IPS DF 4.7 (cell line): Measurements from ENCODE around the gene NSUN5.
A peak's percentile ranks its signal among the peaks of the same experiment; 100 is the strongest.
"Not testable (repeated sequence)": the region's sequence is repeated elsewhere in the genome, so short reads cannot be mapped to it uniquely, and the experiment has no call there.

Source experiments
- DNase-seq: peaks from one replicate; pipeline ENCODE4 v3.0.0-alpha.2; 2013; ENCODE audit warnings: low spot score; ENCODE audit errors: extremely low read depth

NSUN5 gene

GRCh38 chr7:73308665-73309214 lies at the start of gene NSUN5:
Gene NSUN5 (minus strand): TSS chr7:73308826. CDS start chr7:73308790, 36 bp downstream.
- peak; percentile 44 for DNase-seq

GRCh38 chr7:73356159-73356558 lies 47.5 kb upstream of the NSUN5 start:
- DNase-seq = no peak

- DNase-seq = no peak
Measured at GRCh38 chr7:73354821-73355220, 46.2 kb upstream of the NSUN5 start.

GRCh38 chr7:73354196-73354595 lies 45.6 kb upstream of the NSUN5 start:
- DNase-seq = no peak

GRCh38 chr7:73353243-73353642 lies 44.6 kb upstream of the NSUN5 start:
- DNase-seq = no peak

GRCh38 chr7:73352784-73353183 lies 44.2 kb upstream of the NSUN5 start:
- DNase-seq = no peak

- DNase-seq = no peak
Measured at GRCh38 chr7:73351447-73352167, 43.0 kb upstream of the NSUN5 start.

- DNase-seq = no peak
Measured at GRCh38 chr7:73350306-73351068, 41.9 kb upstream of the NSUN5 start.

- no peak for DNase-seq
Measured at GRCh38 chr7:73349763-73350162, 41.1 kb upstream of the NSUN5 start.

GRCh38 chr7:73345951-73346350 lies 37.3 kb upstream of the NSUN5 start:
- no peak for DNase-seq

- no peak for DNase-seq
Measured at GRCh38 chr7:73345538-73345937, 36.9 kb upstream of the NSUN5 start.

- DNase-seq = no peak
Measured at GRCh38 chr7:73343671-73344380, 35.2 kb upstream of the NSUN5 start.

GRCh38 chr7:73342645-73343044 lies 34.0 kb upstream of the NSUN5 start:
- DNase-seq = no peak

- DNase-seq = no peak
Measured at GRCh38 chr7:73341877-73342276, 33.3 kb upstream of the NSUN5 start.

GRCh38 chr7:73340514-73340913 lies 31.9 kb upstream of the NSUN5 start:
- DNase-seq = no peak

GRCh38 chr7:73338321-73338720 lies 29.7 kb upstream of the NSUN5 start:
- DNase-seq = no peak

GRCh38 chr7:73332447-73332846 lies 23.8 kb upstream of the NSUN5 start:
- DNase-seq = no peak

- no peak for DNase-seq
Measured at GRCh38 chr7:73330772-73331171, 22.1 kb upstream of the NSUN5 start.

- DNase-seq = no peak
Measured at GRCh38 chr7:73329861-73330581, 21.4 kb upstream of the NSUN5 start.

GRCh38 chr7:73328696-73329095 lies 20.1 kb upstream of the NSUN5 start:
- no peak for DNase-seq

GRCh38 chr7:73327922-73328321 lies 19.3 kb upstream of the NSUN5 start, which contains the start of the genes FKBP6 and TRIM50:
Gene FKBP6 (plus strand): TSS chr7:73328161. CDS start chr7:73328429, 268 bp downstream.
Gene TRIM50 (minus strand): TSS chr7:73328082. CDS start chr7:73324787, 3,295 bp downstream.
- not testable (repeated sequence) for DNase-seq
